ENCODE data around the gene NUPR1.
"Not testable (repeated sequence)": the region's sequence is repeated elsewhere in the genome, so short reads cannot be mapped to it uniquely, and the experiment has no call there.

The NUPR1 gene, protein sequence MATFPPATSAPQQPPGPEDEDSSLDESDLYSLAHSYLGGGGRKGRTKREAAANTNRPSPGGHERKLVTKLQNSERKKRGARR

DNA sequence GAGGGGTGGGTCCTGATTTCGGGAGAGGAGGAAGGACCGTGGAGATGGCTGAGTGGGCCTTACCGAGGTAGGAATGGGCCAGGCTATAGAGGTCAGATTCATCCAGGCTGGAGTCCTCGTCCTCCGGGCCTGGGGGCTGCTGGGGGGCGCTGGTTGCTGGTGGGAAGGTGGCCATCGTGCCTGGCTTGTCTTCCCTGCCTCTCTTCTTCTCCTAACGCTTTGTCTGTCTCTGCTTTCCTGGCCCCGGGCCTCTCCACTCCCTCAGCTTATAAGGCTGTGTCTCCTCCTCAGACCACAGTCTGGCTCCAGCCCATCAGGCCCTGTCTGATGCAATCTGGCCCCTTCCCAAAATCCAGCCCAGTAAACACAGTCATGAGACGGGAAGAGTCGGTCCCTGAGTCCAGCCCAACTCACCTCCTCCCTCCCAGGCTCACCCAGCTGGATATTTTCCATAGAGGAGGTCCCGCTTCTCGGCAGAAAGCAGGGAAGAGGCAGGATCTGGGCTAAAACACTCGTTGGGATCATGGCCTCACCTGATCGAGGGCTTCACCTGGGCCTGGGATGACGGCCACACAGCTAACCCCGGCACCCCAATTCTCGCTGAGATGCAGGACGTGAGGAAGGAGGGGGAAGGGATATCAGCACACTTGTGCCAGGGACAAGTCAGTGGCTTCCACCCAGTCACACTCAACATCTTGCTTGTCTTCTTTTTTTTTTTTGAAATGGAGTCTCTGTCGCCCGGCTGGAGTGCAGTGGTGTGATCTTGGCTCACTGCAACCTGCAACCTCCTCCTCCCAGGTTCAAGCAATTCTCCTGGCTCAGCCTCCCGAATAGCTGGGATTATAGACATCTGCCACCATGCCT lies at the start of gene NUPR1:
Gene NUPR1 (minus strand): TSS at position 242 of the 864 bp plus-strand sequence. CDS start 67 bp downstream, at position 175.
- DNase-seq (ENCODE audit: low read depth), result peak; percentile 88
- peak within 1 kb of the TSS; percentile 50 for H3K4me3 ChIP-seq (ENCODE audit: low read depth, low read length)

DNA sequence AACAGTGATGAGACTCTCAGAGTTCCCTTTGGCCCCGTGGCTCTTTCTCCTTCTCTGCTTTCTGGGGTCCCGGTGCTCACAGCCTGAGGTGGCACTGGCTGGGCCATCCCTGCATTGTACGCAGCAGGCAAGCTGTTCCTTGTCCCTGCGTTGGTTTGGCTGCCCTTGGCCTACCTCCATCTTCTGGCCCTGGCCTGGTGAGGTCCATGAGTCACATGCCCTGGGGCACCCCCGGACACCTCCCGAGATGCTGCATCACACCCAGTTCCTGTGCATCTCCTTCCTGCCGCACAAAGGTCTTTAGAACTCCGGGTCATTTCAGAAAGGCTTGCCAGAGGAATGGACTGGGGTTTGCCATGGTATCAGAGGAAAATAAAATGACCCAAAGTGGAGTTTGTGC lies 48.6 kb upstream of the NUPR1 start:
- no peak overlapping the region for H3K4me3 ChIP-seq (ENCODE audit: low read depth, low read length)
- DNase-seq (ENCODE audit: low read depth), result no peak

DNA sequence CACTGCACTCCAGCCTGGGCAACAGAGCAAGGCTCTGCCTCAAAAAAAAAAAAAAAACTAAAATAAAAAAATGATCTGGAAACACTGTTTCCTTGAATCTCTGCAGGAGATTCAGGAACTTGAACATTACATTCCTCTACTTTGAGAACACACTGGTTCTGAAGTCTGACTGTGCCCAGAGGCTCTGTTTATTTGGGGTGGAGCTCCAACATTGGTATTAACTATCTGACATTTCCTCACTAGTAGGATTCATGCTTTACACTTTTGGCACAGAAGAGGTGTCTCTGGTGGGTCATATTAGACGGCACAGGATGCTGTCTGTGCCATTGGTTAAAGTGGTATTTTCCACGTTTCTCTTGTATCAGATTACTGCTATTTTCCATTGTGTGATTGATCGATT lies 47.7 kb upstream of the NUPR1 start:
- DNase-seq (ENCODE audit: low read depth), result no peak
- H3K4me3 ChIP-seq (ENCODE audit: low read depth, low read length), result no peak overlapping the region

DNA sequence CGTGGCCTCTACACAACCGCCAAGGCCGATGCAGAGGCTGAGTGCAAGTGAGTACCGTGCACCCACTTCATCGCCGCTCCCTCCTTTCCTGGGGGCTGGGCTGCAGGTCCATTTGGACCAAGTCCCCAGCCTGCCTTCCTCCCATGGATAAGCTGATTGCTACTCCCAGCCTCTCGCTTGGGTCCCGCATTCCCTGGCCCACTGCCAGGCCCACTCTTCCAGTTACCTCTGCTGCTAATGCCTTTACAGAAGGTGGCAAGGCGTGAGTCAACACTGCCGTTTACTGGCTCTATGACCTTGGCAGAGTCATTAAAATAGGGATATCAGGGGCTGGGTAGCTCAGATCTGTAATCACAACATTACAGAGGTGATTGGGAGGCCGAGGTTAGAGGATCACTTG lies 46.9 kb upstream of the NUPR1 start:
- H3K4me3 ChIP-seq (ENCODE audit: low read depth, low read length), result no peak overlapping the region
- no peak for DNase-seq (ENCODE audit: low read depth)

DNA sequence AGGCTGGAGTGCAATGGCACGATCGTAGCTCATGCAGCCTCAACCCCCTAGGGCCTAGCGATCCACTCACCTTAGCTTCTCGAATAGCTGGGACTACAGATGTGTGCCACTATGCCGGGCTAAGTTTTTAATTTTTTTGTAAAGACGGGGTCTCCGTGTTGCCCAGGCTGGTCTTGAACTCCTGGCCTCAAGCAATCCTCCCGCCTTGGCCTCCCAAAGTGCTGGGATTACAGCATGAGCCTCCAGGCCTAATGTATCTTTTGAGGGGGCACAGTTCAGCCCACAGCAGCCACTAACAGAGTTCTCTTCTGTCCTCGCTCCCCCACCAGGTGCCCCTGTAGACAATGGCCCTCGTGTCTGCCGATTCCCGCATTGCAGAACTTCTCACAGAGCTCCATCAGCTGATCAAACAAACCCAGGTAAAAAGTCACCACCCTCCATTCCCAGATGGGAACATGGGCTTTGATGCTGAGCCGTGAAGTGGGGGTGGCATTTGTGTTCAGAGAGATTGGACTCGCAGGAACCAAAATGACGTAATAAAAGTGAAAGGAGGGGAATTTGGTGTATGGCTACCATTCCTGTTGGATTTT lies 42.0 kb upstream of the NUPR1 start:
- no peak for DNase-seq (ENCODE audit: low read depth)
- no peak overlapping the region for H3K4me3 ChIP-seq (ENCODE audit: low read depth, low read length)

DNA sequence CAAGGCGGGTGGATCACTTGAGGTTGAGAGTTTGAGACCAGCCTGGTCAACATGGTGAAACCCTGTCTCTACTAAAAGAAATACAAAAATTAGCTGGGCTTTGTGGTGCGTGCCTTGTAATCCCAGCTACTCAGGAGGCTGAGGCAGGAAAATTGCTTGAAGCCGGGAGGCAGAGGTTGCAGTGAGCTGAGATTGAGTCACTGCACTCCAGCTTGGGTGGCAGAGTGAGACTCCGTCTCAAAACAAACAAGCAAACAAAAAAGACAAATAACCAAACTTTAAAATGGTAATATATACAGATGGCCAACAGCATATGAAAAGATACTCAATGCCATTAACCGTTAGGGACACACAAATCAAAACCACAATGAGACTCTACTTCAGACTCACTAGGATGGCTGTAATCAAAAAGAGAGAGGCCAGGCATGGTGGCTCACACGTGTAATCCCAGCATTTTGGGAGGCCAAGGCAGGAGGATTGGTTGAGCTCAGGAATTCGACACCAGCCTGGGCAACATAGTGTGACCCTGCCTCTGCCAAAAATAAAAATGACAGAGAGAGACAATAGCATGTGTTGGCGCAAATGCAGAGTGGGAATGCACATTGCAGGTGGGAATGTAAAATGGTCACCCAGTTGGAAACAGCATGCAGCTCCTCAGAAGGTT lies 36.8 kb upstream of the NUPR1 start:
- H3K4me3 ChIP-seq (ENCODE audit: low read depth, low read length), result no peak overlapping the region
- no peak for DNase-seq (ENCODE audit: low read depth)

DNA sequence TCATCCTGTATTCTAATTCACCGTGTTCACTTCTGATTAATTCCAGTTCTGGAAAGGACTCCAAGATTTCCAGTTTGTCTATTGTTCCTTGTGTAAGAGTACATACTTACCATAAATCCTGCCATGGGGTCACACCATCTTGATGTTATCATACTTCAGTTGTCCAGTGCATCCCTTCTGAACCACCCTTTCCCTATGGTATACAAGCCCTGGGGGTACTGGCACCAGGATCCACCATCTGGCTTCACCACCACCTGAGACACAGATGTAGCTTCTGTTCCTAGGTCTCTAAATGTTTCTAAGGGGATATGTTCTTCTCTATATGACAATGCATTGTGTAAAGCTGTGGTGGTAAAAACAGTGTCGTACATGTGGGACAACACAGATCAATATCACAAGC lies 36.2 kb upstream of the NUPR1 start:
- H3K4me3 ChIP-seq (ENCODE audit: low read depth, low read length), result no peak overlapping the region
- DNase-seq (ENCODE audit: low read depth), result no peak

DNA sequence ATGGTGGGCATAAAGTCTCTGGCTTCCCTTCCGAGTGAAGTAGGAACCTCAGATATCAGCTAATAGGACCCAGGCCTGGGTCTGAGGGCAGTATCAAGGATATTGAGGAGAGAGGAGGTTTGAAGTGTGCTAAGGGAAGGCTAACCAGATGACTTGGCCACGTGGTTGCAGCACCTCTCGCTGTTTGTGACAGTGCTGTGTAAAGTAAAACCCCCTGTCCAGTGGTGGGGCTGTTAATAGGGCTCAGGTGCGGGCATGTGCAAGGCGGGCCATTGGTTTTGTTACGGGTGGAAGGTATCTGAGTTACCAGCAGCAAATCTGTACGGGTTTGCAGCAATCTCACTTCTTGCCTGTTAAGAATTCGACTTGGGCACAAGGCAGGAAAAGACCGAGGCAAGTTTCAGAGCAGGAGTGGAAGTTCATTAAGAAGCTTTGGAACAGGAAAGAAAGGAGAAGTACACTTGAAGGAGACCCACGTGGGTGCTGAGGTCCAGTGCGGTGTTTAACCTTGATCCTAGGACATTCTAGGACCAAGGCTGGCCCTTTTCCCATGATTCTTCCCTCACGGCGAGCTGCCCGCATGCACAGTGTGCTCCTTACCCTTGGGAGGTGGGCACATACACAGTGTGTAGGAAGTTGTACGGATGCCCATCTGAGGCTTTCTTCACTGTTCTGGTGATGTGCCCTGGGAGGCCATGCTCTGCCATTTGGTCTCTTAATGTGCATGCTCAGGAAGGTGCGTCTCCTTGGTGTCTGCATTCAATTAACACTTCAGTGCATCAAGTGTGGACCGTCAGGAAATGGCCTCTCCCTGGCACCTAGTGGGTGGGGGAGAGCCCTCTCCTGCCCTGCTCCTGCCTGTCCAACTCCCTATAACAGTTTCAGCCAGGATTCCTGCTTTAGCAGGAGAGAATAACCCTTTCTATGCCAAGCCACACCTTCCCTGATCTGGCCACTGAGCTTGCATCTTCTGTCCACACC lies 35.3 kb upstream of the NUPR1 start:
- H3K4me3 ChIP-seq (ENCODE audit: low read depth, low read length), result no peak overlapping the region
- no peak for DNase-seq (ENCODE audit: low read depth)

DNA sequence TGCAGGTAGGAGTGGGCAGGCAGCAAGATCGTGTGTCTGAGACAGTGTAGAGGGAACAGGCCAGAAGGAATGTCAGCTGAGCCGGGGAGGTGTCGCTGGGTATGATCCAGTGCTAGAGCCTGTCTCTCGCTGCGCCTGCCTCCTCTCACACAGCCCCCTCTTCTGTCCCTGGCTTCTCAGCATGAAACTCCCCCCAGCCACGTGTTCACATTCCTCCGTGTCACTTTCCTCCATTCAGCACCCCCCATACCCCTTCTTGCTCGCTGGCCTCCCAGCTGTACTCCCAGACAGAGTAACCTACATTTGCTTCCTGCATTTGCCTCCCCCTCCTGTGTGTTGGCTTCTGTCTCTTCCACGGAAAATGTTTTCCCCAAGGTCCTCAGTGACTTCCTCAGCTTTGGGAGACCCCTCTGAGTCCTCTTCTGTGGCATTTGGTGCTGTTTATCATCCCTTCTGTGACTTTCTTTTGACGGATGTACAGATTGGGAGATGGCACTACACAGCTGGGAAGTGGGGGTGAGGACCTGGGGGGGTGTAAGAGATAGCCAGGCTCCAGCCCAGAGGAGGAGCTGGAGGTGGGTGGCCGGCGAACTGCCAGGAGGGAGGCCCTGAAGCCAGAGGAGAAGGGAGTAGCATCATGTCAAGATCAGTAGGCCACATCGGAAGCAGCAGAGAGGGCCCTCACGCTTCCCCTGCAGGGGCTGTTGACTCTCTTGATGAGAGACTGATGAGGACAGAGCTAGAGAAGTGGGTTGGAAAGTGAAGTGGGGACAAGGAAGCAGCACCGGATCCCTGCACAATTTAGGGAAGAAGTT lies 34.1 kb upstream of the NUPR1 start:
- no peak for DNase-seq (ENCODE audit: low read depth)
- no peak overlapping the region for H3K4me3 ChIP-seq (ENCODE audit: low read depth, low read length)

DNA sequence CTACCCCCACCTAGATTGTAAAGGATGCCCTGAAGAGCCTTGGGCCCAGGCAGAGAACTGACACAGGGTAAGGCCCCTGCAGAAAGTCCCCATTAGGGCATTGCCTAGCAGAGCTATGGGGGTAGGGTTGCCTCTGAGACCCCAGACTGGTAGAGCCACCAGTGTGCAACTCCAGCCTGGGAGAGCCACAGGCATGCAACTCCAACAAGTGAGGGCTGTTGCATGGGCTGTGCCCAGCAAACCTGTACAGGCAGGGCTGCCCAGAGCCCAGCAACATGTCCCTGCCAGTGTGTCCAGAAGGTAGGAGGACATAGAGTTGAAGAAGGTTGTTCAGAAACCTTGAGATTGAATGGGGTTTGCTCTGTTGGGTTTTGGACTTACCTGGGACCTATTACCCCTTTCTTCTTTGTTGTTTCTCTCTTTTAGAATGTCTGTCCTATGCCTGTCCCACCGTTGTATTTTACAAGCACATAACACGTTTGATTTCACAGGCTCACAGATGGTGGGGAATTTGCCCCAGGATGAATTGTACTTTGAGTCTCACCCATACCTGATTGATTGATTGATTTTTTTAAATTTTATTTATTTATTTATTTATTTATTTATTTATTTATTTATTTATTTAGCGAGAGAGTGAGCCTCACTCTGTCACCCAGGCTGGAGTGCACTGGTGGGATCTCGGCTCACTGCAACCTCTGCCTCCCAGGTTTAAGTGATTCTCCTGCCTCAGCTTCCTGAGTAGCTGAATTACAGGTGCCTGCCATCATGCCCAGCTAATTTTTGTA lies 31.4 kb upstream of the NUPR1 start:
- H3K4me3 ChIP-seq (ENCODE audit: low read depth, low read length), result no peak overlapping the region
- DNase-seq (ENCODE audit: low read depth), result no peak

DNA sequence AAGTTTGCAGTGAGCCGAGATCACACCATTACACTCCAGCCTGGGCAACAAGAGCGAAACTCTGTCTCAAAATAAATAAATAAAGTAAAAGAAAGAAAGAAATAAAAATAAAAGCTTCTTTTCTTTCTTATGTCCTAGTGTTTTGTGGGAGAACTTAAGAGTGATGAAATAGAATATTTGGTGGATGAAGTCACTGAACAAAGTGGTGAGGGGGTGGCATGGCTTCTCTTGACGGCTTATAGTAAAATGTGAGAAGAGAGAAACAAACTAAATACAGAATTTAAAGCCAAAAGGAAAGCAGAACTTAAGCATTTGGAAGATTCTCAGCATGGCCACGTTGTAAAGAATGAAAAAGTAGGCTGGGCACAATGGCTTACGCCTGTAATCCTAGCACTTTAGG lies 30.2 kb upstream of the NUPR1 start:
- no peak overlapping the region for H3K4me3 ChIP-seq (ENCODE audit: low read depth, low read length)
- no peak for DNase-seq (ENCODE audit: low read depth)

DNA sequence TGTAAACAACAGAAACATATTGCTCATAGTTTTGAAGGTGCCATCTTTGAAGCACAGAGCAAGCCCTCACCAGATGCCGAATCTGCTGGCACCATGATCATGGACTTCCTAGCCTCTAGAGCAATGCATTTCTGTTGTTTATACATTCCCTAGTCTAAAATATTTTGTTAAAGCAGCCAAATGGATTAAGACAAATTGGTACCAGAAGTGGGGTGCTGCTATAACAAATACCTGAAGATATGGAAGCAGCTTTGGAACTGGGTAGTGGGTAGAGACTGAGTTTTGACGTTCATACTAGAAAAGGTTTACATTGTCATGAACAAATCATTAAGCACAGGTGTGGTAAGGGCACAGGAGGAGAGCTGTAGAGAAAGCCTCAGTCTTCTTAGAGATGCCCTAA lies 28.5 kb upstream of the NUPR1 start:
- DNase-seq (ENCODE audit: low read depth), result no peak
- no peak overlapping the region for H3K4me3 ChIP-seq (ENCODE audit: low read depth, low read length)

DNA sequence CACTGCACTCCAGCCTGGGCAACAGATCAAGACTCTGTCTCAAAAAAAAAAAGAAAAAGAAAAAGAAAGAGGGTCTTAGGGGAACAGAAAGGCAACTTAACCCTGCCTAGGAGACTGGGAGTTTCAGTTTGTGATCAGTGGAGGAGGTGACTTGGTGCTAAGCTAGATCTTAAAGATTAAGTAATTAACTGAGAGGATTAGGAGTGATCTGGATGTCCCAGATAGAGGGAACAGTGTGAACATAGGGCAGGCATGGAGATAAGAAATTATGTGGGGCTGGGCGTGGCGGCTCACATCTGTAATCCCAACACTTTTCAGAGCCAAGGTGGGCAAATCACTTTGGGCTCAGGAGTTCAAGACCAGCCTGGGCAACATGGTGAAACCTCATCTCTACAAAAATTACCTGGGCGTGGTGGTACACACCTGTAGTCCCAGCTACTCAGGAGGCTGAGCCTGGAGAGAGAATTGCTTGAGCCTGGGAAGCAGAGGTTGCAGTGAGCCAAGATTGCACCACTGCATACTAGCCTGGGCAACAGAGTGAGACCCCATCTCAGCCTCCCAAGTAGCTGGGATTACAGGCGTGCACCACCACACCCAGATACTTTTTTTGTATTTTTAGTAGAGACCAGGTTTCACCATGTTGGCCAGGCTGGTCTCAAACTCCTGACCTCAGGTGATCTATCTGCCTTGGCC lies 27.6 kb upstream of the NUPR1 start:
- H3K4me3 ChIP-seq (ENCODE audit: low read depth, low read length); DNase-seq (ENCODE audit: low read depth): not testable (repeated sequence)

DNA sequence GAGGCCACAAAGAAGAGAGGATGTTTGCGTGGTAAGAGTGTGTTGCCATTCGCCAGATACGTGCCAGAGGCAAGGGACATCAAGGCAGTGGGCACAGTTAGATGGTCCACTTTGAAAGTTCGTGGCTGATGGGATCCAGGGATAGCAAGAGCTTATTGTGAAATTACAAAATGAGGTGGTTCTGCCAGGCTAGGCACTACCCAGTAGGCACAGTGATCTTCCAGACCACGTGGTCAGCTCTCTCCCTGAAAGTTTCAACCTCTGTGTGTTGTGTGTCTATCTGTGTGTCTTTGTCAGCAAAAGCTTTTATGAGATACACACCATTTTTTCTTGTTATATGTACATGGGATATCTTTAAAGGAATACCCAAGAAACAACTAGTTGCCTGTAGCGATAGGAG lies 24.4 kb upstream of the NUPR1 start:
- no peak overlapping the region for H3K4me3 ChIP-seq (ENCODE audit: low read depth, low read length)
- DNase-seq (ENCODE audit: low read depth), result no peak

DNA sequence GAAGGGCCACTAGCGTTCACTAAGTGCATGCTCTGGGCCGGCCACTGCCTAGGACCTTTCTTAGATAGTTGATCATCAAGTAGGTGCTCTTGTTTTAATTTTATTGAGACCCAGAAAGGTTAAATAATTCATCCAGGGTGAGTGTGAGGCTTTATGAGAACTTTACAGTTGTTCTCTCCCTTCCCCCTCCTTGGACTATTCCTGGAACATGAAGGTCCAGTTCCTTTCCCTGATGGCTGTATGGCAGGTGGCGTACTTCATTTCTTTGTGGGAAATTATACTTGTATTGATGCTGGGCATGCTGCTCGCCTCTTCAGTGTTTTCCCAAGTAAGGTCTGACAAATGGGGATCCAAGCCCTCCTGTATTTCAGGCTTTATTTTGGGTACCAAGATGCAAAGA lies 23.4 kb upstream of the NUPR1 start:
- no peak for DNase-seq (ENCODE audit: low read depth)
- H3K4me3 ChIP-seq (ENCODE audit: low read depth, low read length), result no peak overlapping the region

DNA sequence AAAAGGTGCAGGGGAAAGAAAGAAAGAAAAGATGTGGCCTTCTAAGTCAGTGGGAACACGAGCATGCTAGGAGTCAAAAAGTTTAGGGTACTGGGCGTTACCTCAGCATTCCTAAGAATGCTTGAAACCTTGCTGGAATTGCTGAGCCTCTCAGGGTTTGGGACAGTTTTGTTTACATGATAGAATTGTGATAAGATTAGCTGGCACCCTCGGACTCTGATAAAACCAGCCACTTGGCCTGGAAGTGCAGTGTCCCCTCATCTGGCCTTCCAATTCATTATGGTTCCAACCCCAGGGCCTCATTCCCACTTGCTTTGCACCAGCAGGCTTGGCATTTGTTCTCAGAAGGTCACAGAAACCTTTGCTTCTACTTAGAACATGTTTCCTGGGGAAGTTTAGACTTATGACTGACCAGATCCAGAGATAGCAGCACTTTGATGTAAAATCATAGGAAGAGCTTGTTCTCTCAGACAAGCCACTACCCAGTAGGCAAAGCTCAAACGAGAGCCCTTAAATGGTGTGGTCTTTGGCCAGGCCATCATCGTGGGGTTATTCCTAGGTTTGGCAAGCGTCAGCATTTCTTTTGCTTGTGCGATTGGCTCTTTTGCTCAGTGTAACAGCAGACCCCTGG lies 22.9 kb upstream of the NUPR1 start:
- DNase-seq (ENCODE audit: low read depth), result no peak
- no peak overlapping the region for H3K4me3 ChIP-seq (ENCODE audit: low read depth, low read length)

DNA sequence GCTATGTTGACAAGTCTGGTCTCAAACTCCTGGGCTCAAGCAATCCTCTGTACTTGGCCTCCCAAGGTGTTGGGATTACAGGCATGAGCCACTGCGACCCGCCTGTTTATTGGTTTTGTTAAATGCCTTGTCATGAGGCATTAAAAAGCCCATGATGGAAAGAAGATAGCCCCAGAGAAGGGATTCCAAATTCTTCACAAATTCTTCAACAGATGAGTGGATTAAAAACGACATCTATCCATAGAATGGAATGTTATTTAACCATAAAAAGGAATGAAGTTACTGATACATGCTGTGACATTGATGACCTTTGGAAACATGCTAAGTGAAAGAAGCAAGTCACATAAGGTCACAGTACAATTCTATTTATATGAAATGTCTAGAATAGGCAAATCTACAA lies 19.7 kb upstream of the NUPR1 start:
- DNase-seq (ENCODE audit: low read depth), result no peak
- no peak overlapping the region for H3K4me3 ChIP-seq (ENCODE audit: low read depth, low read length)
